GM18861 (cell line): Measurements from ENCODE around the gene NOS1AP.

Source experiments
- ATAC-seq: cut with Tn5 transposase; IDR thresholded peaks from one replicate; pipeline ENCODE4 v1.9.1; 2021; ENCODE audit not compliant: unreplicated experiment

NOS1AP gene

GRCh38 chr1:162088281-162088969, 18.9 kb downstream of the NOS1AP start:
- ATAC-seq, result no peak

- no peak for ATAC-seq
Observed at GRCh38 chr1:162089748-162090147, 20.3 kb downstream of the NOS1AP start.

- no peak for ATAC-seq
Observed at GRCh38 chr1:162090378-162090777, 20.9 kb downstream of the NOS1AP start.

GRCh38 chr1:162091681-162092524, 22.4 kb downstream of the NOS1AP start:
- no peak for ATAC-seq

- no peak for ATAC-seq
Observed at GRCh38 chr1:162093095-162093494, 23.6 kb downstream of the NOS1AP start.

GRCh38 chr1:162094271-162094670, 24.8 kb downstream of the NOS1AP start:
- no peak for ATAC-seq

GRCh38 chr1:162094723-162095122, 25.2 kb downstream of the NOS1AP start:
- no peak for ATAC-seq

- no peak for ATAC-seq
Observed at GRCh38 chr1:162107911-162108310, 38.4 kb downstream of the NOS1AP start.

- ATAC-seq, result no peak
Observed at GRCh38 chr1:162108426-162108825, 38.9 kb downstream of the NOS1AP start.

GRCh38 chr1:162110910-162111309, 41.4 kb downstream of the NOS1AP start:
- no peak for ATAC-seq

GRCh38 chr1:162111572-162111971, 42.1 kb downstream of the NOS1AP start:
- no peak for ATAC-seq

- ATAC-seq, result no peak
Observed at GRCh38 chr1:162113419-162113818, 43.9 kb downstream of the NOS1AP start.

- ATAC-seq, result no peak
Observed at GRCh38 chr1:162117039-162117774, 47.7 kb downstream of the NOS1AP start.

GRCh38 chr1:162118063-162118462, 48.6 kb downstream of the NOS1AP start:
- no peak for ATAC-seq

- no peak for ATAC-seq
Observed at GRCh38 chr1:162128693-162129356, 59.3 kb downstream of the NOS1AP start.

- no peak for ATAC-seq
Observed at GRCh38 chr1:162130308-162130707, 60.8 kb downstream of the NOS1AP start.

GRCh38 chr1:162131400-162132321, 62.2 kb downstream of the NOS1AP start:
- ATAC-seq, result no peak

GRCh38 chr1:162133566-162133965, 64.1 kb downstream of the NOS1AP start:
- no peak for ATAC-seq

- ATAC-seq, result no peak
Observed at GRCh38 chr1:162134646-162135045, 65.2 kb downstream of the NOS1AP start.

- ATAC-seq, result no peak
Observed at GRCh38 chr1:162135271-162135775, 65.8 kb downstream of the NOS1AP start.
